ENCODE measurements around the gene SLC29A4. TPM values are rescaled to one million over a fixed set of nuclear protein-coding genes. Genes with fewer than 3 reads are reported as not detected.
"Not testable (repeated sequence)": the region's sequence is repeated elsewhere in the genome, so short reads cannot be mapped to it uniquely, and the experiment has no call there.

The SLC29A4 gene, protein sequence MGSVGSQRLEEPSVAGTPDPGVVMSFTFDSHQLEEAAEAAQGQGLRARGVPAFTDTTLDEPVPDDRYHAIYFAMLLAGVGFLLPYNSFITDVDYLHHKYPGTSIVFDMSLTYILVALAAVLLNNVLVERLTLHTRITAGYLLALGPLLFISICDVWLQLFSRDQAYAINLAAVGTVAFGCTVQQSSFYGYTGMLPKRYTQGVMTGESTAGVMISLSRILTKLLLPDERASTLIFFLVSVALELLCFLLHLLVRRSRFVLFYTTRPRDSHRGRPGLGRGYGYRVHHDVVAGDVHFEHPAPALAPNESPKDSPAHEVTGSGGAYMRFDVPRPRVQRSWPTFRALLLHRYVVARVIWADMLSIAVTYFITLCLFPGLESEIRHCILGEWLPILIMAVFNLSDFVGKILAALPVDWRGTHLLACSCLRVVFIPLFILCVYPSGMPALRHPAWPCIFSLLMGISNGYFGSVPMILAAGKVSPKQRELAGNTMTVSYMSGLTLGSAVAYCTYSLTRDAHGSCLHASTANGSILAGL
- under 1 TPM; 0.24 to 0.42 TPM for total RNA-seq

GRCh38 chr7:5282543-5283316 lies at the start of gene SLC29A4:
Gene SLC29A4 (plus strand): TSS chr7:5282943. CDS start chr7:5287817, 4,874 bp downstream.
- intact Hi-C loops (cut with micrococcal nuclease): no loop called here
- no peak within 1 kb of the TSS for H3K4me3 Mint-ChIP-seq

DNA sequence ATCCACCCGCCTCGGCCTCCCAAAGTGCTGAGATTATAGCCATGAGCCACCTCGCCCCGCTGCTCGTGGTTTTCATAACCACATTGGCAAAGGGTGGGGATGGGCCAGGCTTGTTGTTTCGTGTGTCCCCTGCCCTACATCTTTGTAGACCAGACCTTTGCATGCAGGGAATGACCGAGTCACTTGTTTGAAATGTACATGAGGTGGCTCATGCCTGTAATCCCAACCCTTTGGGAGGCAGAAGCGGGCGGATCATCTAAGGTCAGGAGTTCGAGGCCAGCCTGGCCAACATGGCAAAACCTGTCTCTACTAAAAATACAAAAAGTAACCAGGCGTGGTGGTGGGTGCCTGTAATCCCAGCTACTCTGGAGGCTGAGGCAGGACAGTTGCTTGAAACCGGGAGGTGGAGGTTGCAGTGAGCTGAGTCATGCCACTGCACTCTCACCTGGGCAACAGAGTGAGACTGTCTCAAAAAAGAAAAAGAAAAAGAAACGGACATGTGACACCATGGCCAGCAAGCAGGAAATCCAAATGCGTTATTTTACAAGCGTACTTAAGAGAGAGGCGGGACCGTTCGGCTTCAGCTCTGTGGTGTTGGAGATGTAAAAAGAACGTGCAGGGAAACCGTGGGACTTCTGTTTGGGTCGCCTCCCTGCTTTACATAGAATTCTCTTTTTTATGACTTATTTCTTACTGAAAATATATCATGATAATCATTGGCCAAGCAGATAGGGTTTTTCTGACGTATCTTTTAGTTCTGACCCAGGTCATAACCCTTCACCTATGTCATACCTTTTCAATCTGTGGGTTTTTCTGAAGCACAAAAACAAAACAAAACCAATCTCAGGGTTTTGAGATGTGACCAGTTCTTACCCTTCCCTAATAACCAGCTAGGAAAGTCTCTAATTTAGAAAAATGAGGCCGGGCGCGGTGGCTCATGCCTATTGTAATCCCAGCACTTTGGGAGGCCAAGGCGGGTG lies 47.6 kb upstream of the SLC29A4 start:
- peaks cover 5% of the 10 kb centered on the region for H3K27me3 Mint-ChIP-seq (ENCODE audit: low read depth)
- no peak overlapping the region for H3K4me3 Mint-ChIP-seq
- no peak for DNase-seq
- peaks cover 12% of the 10 kb centered on the region for H3K36me3 Mint-ChIP-seq (ENCODE audit: low read depth)
- CTCF ChIA-PET: interaction anchor here (1.2 to 1.5 kb wide), 2 partner anchors 96 to 130 kb away, joined by 3 to 4 read pairs; no protein-coding TSS in a partner anchor
- no peaks in the 10 kb centered on the region for H3K9me3 Mint-ChIP-seq
- intact Hi-C loops (cut with micrococcal nuclease): no loop called here
- peaks cover 16% of the 10 kb centered on the region for H3K4me1 Mint-ChIP-seq (ENCODE audit: low read depth)
- no peak overlapping the region for H3K27ac Mint-ChIP-seq

More at GRCh38 chr7:5282543-5283316, at the start of gene SLC29A4:
- DNase-seq: peak; percentile 18
- Mint-ChIP-seq H3K36me3 (ENCODE audit: low read depth) (no peaks in the 10 kb centered on the region), H3K27ac (no peak within 1 kb of the TSS), H3K27me3 (ENCODE audit: low read depth) (peaks cover 5% of the 10 kb centered on the region), H3K4me1 (ENCODE audit: low read depth) (no peaks in the 10 kb centered on the region), H3K9me3 (no peaks in the 10 kb centered on the region)
- CTCF ChIA-PET: no interaction called here

GRCh38 chr7:5237286-5237685 lies 45.5 kb upstream of the SLC29A4 start:
- Mint-ChIP-seq H3K36me3 (ENCODE audit: low read depth) (peaks cover 3% of the 10 kb centered on the region), H3K4me1 (ENCODE audit: low read depth) (peaks cover 18% of the 10 kb centered on the region), H3K27ac (no peak overlapping the region), H3K27me3 (ENCODE audit: low read depth) (peaks cover 15% of the 10 kb centered on the region), H3K9me3 (no peaks in the 10 kb centered on the region), H3K4me3 (no peak overlapping the region)
- CTCF ChIA-PET: interaction anchor here (0.6 kb wide), 1 partner anchor 435 kb away, joined by 4 read pairs; no protein-coding TSS in a partner anchor
- intact Hi-C loops (cut with micrococcal nuclease): no loop called here
- no peak for DNase-seq

- Mint-ChIP-seq H3K27ac (no peak overlapping the region), H3K4me1 (ENCODE audit: low read depth) (peaks cover 12% of the 10 kb centered on the region), H3K36me3 (ENCODE audit: low read depth) (no peaks in the 10 kb centered on the region), H3K9me3 (no peaks in the 10 kb centered on the region), H3K27me3 (ENCODE audit: low read depth) (peaks cover 15% of the 10 kb centered on the region), H3K4me3 (no peak overlapping the region)
- DNase-seq: no peak
- intact Hi-C loops (cut with micrococcal nuclease): no loop called here
- CTCF ChIA-PET: no interaction called here
These were observed 44.2 kb upstream of the SLC29A4 start for GRCh38 chr7:5238500-5238899.

DNA sequence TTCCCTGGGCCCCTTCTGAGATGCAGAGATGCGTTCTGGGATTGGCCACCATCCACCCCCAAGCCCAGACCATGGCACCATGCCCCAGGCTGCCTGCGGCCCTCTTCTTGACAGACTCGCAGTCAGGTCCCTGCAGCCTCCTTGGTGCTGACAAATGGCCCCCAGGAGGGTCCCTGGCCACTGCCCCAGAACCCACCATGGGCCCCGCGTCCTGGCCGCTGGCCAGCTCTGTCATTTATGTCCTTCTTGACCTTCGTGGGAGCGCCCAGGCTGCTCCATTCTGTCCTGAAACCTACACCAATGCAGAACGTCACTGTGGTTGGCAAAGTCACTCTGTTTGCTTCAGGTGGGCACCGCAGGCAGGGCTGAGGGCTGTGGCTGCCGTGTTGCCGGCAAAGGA lies 39.5 kb upstream of the SLC29A4 start:
- no peak for DNase-seq
- peaks cover 11% of the 10 kb centered on the region for H3K27me3 Mint-ChIP-seq (ENCODE audit: low read depth)
- peaks cover 12% of the 10 kb centered on the region for H3K4me1 Mint-ChIP-seq (ENCODE audit: low read depth)
- no peaks in the 10 kb centered on the region for H3K36me3 Mint-ChIP-seq (ENCODE audit: low read depth)
- no peak overlapping the region for H3K27ac Mint-ChIP-seq
- H3K4me3 Mint-ChIP-seq: no peak overlapping the region
- CTCF ChIA-PET: no interaction called here
- no peaks in the 10 kb centered on the region for H3K9me3 Mint-ChIP-seq
- intact Hi-C loops (cut with micrococcal nuclease): no loop called here

DNA sequence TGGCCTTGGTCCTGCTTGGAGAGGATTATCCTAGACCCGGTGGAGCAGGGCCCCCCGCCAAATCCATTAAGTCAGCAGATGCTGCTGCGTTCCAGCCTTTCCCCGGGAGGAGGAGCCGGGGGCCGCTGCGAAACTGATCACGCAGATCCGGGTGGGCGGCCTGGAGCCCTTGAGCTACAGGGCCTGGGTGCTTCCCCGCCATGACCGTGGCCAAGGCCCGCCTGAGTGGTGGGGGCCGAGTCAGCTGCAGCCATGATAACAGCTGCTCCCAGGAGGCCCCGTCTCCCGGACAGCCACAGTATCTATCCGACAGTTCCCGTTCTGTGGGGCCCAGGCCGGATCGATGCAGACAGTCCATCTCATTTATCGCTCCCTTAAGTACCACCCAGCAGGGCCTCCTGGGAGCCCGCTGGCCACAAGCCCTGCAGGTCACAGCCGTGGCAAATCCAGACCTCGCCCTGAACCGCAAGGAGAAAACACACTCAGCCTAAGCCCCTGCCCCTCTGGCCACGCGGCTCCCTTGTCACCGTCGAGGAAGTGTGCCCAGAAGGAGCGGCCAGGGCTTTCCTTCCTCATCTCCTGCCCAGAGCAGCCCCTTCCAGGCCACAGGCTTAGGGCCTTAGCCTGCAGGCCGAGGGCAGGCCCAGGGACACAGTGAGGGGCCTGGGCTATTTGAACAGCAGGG lies 34.4 kb upstream of the SLC29A4 start:
- intact Hi-C loops (cut with micrococcal nuclease): no loop called here
- Mint-ChIP-seq H3K4me3 (no peak overlapping the region), H3K27ac (no peak overlapping the region), H3K9me3 (no peaks in the 10 kb centered on the region), H3K36me3 (ENCODE audit: low read depth) (no peaks in the 10 kb centered on the region), H3K27me3 (ENCODE audit: low read depth) (no peaks in the 10 kb centered on the region), H3K4me1 (ENCODE audit: low read depth) (no peaks in the 10 kb centered on the region)
- no peak for DNase-seq
- CTCF ChIA-PET: no interaction called here

DNA sequence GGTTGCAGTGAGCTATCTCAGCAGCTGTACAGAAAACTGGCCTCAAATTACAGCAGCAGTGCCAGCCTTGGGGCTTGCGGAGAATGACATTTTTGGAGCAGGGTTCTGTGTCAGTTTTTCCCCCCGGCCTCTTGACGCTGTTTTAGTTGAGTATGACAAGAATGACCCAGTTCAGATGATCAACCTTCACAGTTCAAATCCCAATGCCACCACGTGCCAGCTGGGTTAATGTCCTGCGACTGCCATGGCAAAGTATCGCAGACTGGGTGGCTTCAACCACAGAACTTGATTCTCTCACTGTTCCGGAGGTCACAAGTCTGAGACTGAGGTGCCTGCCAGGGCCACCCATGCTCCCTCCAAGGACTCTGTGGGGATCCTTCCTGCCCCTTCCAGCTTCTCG lies 32.0 kb upstream of the SLC29A4 start:
- DNase-seq; H3K27me3 Mint-ChIP-seq (ENCODE audit: low read depth); H3K4me3 Mint-ChIP-seq; H3K9me3 Mint-ChIP-seq; H3K27ac Mint-ChIP-seq; H3K4me1 Mint-ChIP-seq (ENCODE audit: low read depth); H3K36me3 Mint-ChIP-seq (ENCODE audit: low read depth); intact Hi-C loops (cut with micrococcal nuclease): not testable (repeated sequence)
- CTCF ChIA-PET: interaction anchor here (3.4 kb wide), 1 partner anchor 10 kb away, joined by 10 read pairs; no protein-coding TSS in a partner anchor

DNA sequence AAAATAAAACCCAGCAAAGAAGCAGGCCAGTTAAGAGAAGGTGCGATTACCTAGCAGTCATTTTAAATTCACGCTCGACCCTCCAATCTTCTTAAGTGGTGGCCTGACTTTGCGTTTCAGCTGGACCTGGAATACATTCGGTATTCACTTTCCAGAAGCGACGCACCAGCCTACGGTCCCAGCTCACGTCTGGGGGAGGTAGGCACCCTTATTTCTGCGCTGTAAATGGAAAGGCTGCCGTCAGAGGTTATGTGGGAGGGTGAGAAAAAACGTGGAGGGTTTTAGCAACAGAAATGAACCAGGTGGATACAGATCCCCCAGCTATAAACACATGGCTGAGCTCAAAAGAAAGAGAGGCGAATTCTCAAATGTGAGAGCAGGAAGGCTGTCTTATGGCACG lies 29.2 kb upstream of the SLC29A4 start:
- H3K27ac Mint-ChIP-seq; H3K36me3 Mint-ChIP-seq (ENCODE audit: low read depth); H3K4me3 Mint-ChIP-seq; intact Hi-C loops (cut with micrococcal nuclease); DNase-seq; H3K4me1 Mint-ChIP-seq (ENCODE audit: low read depth); H3K9me3 Mint-ChIP-seq; H3K27me3 Mint-ChIP-seq (ENCODE audit: low read depth): not testable (repeated sequence)
- CTCF ChIA-PET: interaction anchor here (0.7 to 3.4 kb wide), 2 partner anchors 13 to 241 kb away, joined by 3 to 10 read pairs; no protein-coding TSS in a partner anchor

GRCh38 chr7:5254371-5254770 lies 28.4 kb upstream of the SLC29A4 start:
- CTCF ChIA-PET: interaction anchor here (0.6 to 0.7 kb wide), 4 partner anchors 198 to 1030 kb away, joined by 3 to 4 read pairs (median 4); no protein-coding TSS in a partner anchor
- H3K27me3 Mint-ChIP-seq (ENCODE audit: low read depth); H3K4me3 Mint-ChIP-seq; H3K27ac Mint-ChIP-seq; H3K4me1 Mint-ChIP-seq (ENCODE audit: low read depth); H3K9me3 Mint-ChIP-seq; DNase-seq; H3K36me3 Mint-ChIP-seq (ENCODE audit: low read depth); intact Hi-C loops (cut with micrococcal nuclease): not testable (repeated sequence)

- Mint-ChIP-seq H3K27me3 (ENCODE audit: low read depth) (no peaks in the 10 kb centered on the region), H3K36me3 (ENCODE audit: low read depth) (no peaks in the 10 kb centered on the region), H3K4me3 (no peak overlapping the region), H3K27ac (no peak overlapping the region), H3K9me3 (no peaks in the 10 kb centered on the region), H3K4me1 (ENCODE audit: low read depth) (no peaks in the 10 kb centered on the region)
- no peak for DNase-seq
- CTCF ChIA-PET: interaction anchor here (1.2 kb wide), 1 partner anchor 16 kb away, joined by 4 read pairs; no protein-coding TSS in a partner anchor
- intact Hi-C loops (cut with micrococcal nuclease): no loop called here
These were observed 26.9 kb upstream of the SLC29A4 start for GRCh38 chr7:5255832-5256231.

GRCh38 chr7:5260530-5261068 lies 22.1 kb upstream of the SLC29A4 start:
- H3K4me3 Mint-ChIP-seq; H3K9me3 Mint-ChIP-seq; H3K4me1 Mint-ChIP-seq (ENCODE audit: low read depth); CTCF ChIA-PET; H3K36me3 Mint-ChIP-seq (ENCODE audit: low read depth); H3K27me3 Mint-ChIP-seq (ENCODE audit: low read depth); DNase-seq; H3K27ac Mint-ChIP-seq; intact Hi-C loops (cut with micrococcal nuclease): not testable (repeated sequence)
